T-helper 2 cell treated with Interferon-gamma antibody and Interleukin-4, amounts not matched to agents 100 ng/mL and 5 ng/mL, for 36 hours (primary cell): ENCODE results near the gene EAF1. TPM values are rescaled to one million over a fixed set of nuclear protein-coding genes. Genes with fewer than 3 reads are reported as not detected.
"Not testable (repeated sequence)": the region's sequence is repeated elsewhere in the genome, so short reads cannot be mapped to it uniquely, and the experiment has no call there.

Experiments used
- intact Hi-C: fragments of 100-400 bp; cut with micrococcal nuclease; formaldehyde crosslinking; loops from one replicate; pipeline ENCODE4 v1.15.1; 2023
- total RNA-seq: library from RNA; stranded (reverse); gene quantifications from 2 replicates; pipeline ENCODE4 v1.2.3, GENCODE V29; 2022

The EAF1 gene
- total RNA-seq, 1 donor from 2014 or later, result 27.8 TPM

DNA sequence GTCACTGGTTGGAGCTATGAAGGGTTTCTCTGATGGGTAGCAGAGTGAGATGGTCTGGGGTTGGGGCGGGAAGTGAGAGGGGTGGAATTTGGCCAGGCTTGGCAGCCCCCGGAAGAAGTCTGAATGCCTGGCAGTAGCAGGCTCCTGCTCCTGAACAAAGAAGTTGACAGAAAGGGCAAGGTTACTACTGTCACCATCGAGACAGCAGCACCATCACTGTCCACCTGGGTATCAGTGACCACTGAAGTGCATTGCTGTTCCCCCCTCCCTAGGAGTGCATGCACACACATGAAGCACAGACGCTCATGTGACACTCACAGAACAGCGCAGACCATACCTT, 51.2 kb downstream of the EAF1 start:
- intact Hi-C loops, result no loop called here

DNA sequence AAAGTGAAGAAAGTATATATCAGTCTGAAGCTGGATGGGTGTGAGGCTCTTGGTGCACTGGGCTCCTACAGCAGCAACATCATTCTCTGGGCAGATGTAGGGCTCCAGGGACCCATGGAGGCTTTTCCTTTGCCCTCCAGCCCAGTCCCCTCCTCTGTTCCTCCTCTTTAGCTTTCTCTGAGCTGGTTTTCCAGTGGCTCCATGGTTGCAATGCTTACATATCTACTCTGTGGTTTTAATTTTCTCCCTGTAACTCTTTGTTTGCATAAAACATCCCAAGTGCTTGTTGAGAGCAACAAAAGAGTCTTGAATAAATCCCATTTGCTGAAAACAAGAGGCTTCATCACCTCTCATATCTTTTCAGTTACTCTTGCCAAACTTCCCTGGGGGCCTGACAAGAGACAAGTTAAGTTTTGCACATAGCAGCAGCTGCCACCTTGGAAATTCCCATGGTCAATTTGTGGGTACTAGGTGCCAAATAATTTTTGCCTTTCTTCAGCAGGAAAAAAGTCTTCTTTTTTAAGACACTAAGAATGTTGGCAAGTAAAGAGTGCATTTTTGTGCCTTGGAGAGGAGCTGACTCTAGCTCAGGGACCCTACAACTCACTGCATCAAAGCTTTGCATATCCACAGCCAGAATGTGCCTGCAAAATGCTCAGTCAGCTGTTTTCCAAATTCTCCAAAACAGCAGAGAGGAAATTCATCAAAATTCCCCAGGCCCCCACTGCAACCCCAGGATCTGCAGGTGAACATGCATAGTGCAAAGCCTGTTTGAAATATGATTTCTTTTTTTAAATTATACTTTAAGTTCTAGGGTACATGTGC, 52.2 kb downstream of the EAF1 start:
- intact Hi-C loops, result no loop called here

DNA sequence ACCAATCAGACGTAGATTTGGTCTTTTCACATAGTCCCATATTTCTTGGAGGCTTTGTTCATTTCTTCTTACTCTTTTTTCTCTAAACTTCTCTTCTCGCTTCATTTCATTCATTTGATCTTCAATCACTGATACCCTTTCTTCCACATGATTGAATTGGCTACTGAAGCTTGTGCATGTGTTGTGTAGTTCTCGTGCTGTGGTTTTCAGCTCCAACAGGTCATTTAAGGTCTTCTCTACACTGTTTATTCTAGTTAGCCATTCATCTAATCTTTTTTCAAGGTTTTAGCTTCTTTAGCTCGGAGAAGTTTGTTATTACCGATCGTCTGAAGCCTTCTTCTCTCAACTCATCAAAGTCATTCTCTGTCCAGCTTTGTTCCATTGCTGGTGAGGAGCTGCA, 57.2 kb downstream of the EAF1 start:
- intact Hi-C loops, result not testable (repeated sequence)

DNA sequence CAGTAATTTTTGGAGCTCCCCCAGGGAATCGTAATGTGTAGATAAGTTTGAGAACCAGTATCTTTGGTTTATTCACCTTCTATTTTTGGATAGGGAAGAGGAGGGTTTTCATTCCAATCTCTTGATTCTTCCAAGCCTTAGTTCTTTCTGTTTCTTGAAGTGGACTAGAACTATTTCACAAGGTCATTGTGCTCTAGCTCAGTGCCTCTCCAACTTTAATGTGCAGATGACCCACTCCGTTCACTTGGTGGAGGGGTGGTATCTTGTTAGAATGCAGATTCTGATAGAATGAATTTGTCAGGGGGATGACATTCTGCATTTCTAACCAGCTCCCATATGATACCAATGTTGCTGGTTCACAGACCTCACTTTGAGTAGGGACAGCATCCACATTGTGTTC, 58.6 kb downstream of the EAF1 start:
- intact Hi-C loops, result no loop called here

DNA sequence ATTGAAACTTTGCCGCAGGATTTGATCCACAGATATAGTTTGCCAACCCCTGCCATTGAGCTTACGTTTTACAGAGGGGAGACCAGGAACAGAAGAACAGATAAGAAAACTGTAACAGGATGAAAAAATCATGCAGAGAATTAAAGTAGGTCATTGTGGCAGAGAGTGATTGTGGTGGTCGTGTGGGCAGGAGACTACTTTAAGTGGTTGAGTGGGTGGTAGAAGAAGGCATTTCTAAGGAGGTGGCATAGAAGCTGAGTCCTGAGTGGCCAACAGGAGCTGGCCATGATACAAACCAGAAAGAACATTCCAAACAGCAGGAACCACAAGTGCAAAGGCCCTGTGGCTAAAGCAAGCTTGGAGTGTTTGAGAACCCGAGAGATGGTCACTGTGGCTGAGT, 59.6 kb downstream of the EAF1 start:
- intact Hi-C loops, result no loop called here

DNA sequence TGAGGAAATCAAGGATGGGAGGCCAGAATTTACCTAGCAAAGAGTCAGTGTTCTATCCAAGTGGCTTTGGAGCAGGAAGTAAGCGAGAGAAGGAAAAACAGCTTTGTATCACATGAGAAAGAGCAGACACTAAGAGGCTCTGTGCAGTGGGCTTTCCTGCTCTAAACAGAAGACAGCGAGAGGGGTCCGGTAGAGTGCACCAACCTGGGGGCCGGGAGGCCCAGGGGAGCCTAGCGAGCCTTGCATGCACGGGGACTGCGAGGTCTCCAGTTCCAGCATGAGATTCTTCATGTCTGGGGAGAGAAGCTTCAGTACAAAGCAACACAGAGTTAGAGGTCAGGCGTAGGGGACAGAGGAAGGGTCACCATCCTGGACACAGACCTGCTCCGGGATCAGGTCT, 60.6 kb downstream of the EAF1 start:
- intact Hi-C loops, result no loop called here

DNA sequence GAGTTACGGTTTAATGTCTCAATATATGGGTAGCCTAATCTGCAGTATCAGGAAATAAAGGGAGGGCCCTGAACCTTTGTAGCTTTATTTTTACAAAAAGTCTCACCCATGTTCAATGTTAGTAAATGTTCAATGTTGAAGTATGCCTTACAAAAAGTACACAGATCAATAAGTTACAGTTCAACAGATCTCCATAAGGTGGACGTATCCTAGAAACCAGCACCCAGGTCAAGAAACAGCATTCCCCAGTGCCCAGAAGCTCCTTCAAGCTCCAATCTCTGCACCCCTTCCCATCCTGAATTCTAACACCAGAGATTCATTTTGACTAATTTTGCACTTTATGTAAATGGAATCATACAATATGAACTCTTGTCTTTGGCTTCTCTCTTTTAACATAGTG, 62.8 kb downstream of the EAF1 start:
- intact Hi-C loops, result no loop called here

DNA sequence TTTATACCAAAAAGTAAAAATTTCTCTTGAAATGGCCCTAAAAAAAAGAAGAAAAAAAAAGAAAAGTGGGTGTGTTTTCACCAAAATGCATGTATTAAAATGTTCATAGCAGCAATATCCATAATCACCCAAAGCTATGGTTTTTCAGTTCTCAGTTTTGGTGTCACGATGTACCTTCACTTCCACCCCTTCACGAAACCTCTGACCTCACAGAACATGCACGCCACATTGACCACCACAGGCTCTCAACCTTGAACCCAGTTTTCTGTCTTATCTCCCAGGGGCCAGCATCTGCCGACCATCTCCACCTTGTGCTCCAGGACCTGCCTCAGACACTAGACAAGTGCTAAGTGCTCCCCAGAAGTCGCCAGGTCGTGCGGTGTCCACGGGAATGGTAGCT, 63.7 kb downstream of the EAF1 start:
- intact Hi-C loops, result no loop called here

Other genes starting within 250 kb of the EAF1 start
- 31.0 and 34.9 TPM in 2 replicates for gene CAPN7, start 221.4 kb upstream of the EAF1 start, total RNA-seq
- gene SH3BP5, start 95.0 kb upstream of the EAF1 start, total RNA-seq, result 41.9 and 42.1 TPM in 2 replicates
- gene METTL6, start 54 bp upstream of the EAF1 start, total RNA-seq, result 17.9 and 18.1 TPM in 2 replicates
- gene COLQ, start 94.1 kb downstream of the EAF1 start, total RNA-seq, result 2.7 and 3.9 TPM in 2 replicates
- 18.7 and 20.8 TPM in 2 replicates for gene HACL1, start 174.0 kb downstream of the EAF1 start, total RNA-seq
- 5.4 and 6.4 TPM in 2 replicates for gene BTD, start 174.1 kb downstream of the EAF1 start, total RNA-seq